Uterus (tissue), 2 donors: ENCODE data around the gene NFIC.

Source experiments
- CTCF ChIP-seq, 4 experiments: fragments of 200-600 bp in 2 of 4; fragments of 450-650 bp in 2 of 4; sonication (generic) in 2 of 4; IDR thresholded peaks; one replicate each; pipeline ENCODE4 v1.5.1; 2016 to 2019; ENCODE audit warnings: antibody characterized with exemption in 4 of 4, mild to moderate bottlenecking in 2 of 4, moderate library complexity in 1 of 4
- POLR2A ChIP-seq, 2 donors: fragments of 450-650 bp; IDR thresholded peaks; one replicate each; pipeline ENCODE4 v1.6.1; 2016; ENCODE audit warnings: antibody characterized with exemption in 2 of 2, mild to moderate bottlenecking in 1 of 2, moderate library complexity in 1 of 2

GRCh38 chr19:3443840-3444694 lies 77.7 kb downstream of the NFIC start:
- no peak for TF ChIP-seq POLR2A (IDR thresholded peaks at IDR 0.05)
- no peak for TF ChIP-seq CTCF (IDR thresholded peaks at IDR 0.05)
